A549 (cell line): ENCODE data around the gene BICC1.

Source experiments
- ATOH8 ChIP-seq: fragments of 250-450 bp; sonication (Bioruptor Pico); IDR thresholded peaks from 2 replicates; pipeline ENCODE4 v1.5.0; 2020; ENCODE audit warnings: low read depth, mild to moderate bottlenecking, moderate library complexity
- CTCF ChIP-seq: fragments of >200 bp; sonication (Bioruptor Twin); formaldehyde crosslinking; IDR thresholded peaks from 3 replicates; pipeline ENCODE4 v1.5.1; 2016
- ELK1 ChIP-seq: fragments of 150-350 bp; IDR thresholded peaks from 2 replicates; pipeline ENCODE4 v1.6.1; 2014; ENCODE audit warnings: low read depth, mild to moderate bottlenecking, low read length
- EP300 ChIP-seq, 2 experiments: fragments of >200 bp; sonication (Bioruptor Twin); formaldehyde crosslinking; IDR thresholded peaks; 2 replicates in 1 of 2; 3 replicates in 1 of 2; pipeline ENCODE4 v1.6.1; 2016 to 2017
- ESRRA ChIP-seq: fragments of 150-350 bp; IDR thresholded peaks from 2 replicates; pipeline ENCODE4 v1.6.1; 2014; ENCODE audit warnings: mild to moderate bottlenecking, low read length, borderline replicate concordance
- JUNB ChIP-seq: fragments of >200 bp; sonication (Bioruptor Twin); formaldehyde crosslinking; IDR thresholded peaks from 2 replicates; pipeline ENCODE4 v1.6.1; 2016
- NFE2L2 ChIP-seq: fragments of 150-350 bp; conservative IDR thresholded peaks from 2 replicates; pipeline ENCODE4 v1.6.1; 2014; ENCODE audit warnings: low read length
- POLR2A ChIP-seq: IDR thresholded peaks from 2 replicates; pipeline ENCODE4 v1.6.1; 2012; ENCODE audit warnings: mild to moderate bottlenecking, low read length
- REST ChIP-seq: fragments of 200-600 bp; sonication (generic); IDR thresholded peaks from 2 replicates; pipeline ENCODE4 v1.6.1; 2016; ENCODE audit warnings: antibody characterized with exemption, mild to moderate bottlenecking, moderate library complexity

DNA sequence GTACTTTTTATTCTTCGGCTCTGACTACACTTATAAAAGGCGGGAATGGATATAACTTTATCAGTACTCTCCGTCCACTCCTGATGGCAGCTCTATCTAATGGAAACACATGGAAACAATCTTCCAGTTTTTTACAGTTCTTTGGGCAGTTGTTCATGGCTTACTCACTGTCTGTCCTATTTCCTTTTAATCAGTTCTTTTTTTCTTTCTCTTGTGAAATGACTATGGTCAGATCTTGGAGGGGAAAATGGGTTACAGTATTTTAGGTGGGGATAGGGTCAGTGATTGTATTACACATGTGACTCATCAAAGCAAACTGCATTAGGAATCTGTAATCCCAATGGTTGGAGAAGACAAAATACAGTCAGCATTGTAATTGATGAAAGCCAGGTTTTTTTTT is 112.4 kb downstream of the BICC1 start:
- TF ChIP-seq CTCF = no peak
- peak in 1 of 2 experiments; percentile 70; a peak in 2 of 5 replicates for TF ChIP-seq EP300 (IDR thresholded peaks at IDR 0.05)
- TF ChIP-seq ELK1 = no peak
- no peak for TF ChIP-seq REST
- peak; percentile 82 for TF ChIP-seq JUNB
- no peak for TF ChIP-seq NFE2L2
- no peak for TF ChIP-seq ATOH8 (CRISPR knock-in tag)
- TF ChIP-seq POLR2A = no peak
- no peak for TF ChIP-seq ESRRA
